GM21528 (cell line): ENCODE results near the gene RBPJ.

ENCODE experiments used
- ATAC-seq: cut with Tn5 transposase; IDR thresholded peaks from one replicate; pipeline ENCODE4 v1.9.1; 2021; ENCODE audit warnings: mild to moderate bottlenecking, moderate library complexity; ENCODE audit not compliant: unreplicated experiment, low FRiP score

RBPJ gene

DNA sequence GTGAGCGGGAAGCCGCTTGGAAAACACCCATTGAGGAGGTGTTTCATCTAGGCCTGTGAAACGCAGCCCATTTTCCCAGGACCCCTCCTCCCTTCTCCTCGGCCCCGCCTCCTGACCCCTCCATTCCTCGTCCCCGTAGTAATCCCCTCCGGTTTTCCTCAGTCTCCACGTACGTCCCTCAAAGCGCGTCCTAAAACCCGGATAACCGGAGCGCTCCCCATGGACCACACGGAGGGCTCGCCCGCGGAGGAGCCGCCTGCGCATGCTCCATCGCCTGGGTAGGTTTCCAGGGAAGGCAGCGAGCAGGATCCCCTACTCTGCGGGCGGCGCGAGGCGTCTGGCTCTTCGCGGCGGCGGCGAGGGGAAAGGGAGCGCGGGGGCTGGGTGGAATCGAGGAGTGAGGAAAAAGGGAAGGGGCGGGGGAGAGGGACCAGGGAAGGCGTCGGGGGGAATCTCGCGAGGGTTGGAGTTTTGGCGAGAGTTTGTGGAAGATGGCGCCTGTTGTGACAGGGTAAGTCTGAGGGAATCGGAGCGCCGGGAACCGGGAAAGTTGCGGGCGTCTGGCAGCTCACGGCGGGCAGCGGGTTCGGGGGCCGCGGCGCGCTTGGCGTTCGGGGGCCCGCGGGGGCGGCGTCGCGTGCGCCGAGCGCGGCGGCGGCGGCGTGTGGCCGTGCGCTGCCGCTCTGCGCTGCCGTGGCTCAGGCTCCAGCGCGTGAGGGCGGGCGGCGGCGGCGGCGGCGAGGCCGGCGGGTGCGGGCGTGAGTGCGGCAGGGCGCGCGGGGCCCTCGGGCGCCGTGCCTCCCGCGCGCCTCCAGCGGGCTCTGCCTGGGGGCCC, at the start of gene RBPJ:
TSS of gene RBPJ (plus strand) at position 477 of the 835 bp plus-strand sequence. CDS start at position 492, 15 bp downstream.
- peak; percentile 25 for ATAC-seq

DNA sequence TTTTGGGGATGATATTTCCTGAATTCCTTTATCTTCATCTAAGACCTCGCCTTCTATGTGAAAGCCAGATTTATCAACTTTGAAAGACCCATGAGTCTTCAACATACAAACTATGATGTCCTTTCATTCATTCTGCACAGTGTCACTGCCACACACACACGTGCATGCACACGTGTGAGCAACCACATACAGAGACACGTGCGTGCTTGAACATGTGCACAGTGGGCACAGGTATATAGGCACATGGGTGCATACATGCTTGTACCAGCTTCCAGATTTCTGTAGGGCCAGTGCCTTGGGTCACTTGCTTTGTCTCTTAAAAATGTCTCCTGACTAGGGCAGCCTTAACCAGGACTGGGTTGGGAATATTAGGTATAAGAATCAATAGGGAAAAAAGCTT, 49.1 kb upstream of the RBPJ start:
- ATAC-seq: no peak

DNA sequence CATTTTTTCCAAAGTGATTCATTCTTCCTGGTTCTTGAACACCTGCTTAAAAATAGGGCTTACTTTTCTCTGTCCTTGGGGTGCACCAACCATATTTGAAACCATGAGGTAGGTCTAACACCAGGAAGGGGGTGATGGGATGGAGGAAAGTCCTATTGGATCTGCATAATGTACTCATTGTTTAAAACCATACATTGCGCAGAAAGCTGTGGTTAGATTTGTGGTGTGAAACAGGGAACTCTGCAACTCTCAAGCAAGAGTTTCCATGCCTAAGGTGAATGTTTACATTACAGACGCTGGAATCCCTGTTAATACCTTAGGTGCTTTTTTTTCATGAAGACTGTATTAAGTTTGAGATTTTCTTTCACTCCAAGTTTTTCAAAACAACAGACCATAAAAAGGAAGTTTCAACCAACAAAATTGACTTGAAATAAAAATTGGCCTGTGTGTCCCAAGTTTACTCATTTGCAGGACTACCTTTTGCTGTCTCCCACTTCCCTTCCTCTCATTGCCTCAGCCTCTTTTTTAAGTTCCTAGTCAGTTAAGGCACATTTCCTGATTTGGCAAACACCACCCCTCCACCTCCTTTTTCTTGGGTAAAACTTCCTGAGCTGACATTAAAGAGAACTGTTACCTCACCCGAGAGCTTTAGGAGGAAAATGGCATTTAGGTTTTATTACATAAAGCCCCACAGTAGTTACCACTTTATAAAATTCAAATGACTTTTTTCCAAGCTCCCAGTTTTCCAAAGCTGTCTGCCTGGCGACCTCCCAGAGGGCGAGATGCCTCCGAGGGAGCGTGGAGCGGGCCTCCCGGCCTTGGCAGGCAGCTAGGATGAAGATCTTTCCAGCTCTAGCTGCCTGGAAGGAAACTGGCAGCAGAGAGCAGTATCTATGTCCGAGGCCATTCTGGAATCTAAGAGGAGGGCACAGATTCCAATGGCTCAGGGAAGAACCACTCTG, 47.9 kb upstream of the RBPJ start:
- ATAC-seq: no peak

DNA sequence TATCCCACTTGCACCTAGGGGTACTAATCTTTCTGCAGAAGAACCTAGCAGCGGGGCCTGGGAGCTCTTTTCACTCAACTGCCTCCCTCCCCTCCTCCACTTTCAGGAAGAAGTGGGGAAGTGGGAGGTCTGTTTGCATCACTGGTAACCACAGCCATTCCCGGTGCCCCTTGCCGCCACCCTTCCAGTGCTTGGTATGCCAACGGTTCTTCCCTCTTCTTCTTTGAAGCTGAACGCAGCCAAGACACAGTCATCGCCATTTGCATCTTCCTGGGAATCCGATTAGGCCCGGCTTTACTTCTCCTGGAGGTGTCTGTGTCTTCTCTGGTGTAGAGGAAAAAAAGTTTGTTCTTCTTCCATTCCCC, 47.2 kb upstream of the RBPJ start:
- no peak for ATAC-seq

DNA sequence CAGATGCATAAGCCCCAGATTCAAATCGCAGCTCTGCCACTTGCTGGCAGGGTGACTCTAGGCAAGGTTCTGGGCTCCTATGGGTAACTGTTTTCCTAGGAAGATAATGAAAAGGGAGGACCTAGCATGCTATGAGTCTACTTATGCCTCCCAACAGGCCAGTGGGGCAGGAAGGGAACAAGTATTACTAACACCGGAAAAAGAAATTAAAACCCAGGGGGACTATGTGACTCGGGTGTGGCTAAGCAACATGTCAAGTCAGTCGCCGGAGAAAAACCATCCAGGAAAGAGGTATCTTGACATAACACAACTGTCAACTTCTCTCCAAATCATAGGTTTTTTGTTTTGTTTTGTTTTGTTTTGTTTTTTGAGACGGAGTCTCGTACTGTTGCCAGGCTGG, 45.5 kb upstream of the RBPJ start:
- no peak for ATAC-seq

DNA sequence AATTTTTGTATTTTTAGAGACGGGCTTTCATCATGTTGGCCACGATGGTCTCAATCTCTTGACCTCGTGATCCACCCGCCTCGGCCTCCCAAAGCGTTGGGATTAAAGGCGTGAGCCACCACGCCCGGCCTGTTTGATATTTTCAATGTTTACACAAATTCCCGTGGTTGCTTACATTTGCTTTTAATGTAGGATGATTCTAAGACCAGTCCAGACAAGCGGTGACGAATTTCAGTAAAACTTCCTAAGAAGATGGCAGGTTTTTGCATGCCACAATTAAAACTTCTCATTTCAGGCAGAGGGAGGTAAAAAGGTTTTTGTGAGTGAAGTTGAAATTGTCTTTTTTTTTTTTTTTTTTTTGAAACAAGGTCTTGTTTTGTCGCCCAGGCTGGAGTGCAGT, 41.4 kb upstream of the RBPJ start:
- no peak for ATAC-seq

DNA sequence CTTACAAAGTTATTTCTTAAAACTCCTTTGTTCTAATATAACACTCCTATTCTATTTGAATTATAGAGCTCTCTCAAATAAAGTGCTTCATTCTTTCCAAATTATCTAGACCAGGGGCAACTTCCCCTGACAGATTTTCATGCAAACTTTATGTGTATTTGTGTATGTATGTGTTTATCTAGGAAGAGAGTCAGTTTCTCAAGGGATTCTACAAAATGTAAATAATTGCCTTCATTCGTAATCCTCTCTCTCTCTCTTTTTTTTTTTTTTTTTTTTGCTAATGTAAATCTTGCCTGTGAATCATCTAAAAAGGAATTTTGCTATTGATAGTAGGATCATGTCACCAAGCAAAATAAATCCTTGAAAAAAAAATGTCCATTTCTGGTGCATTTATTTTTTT, 38.9 kb upstream of the RBPJ start:
- ATAC-seq: no peak

DNA sequence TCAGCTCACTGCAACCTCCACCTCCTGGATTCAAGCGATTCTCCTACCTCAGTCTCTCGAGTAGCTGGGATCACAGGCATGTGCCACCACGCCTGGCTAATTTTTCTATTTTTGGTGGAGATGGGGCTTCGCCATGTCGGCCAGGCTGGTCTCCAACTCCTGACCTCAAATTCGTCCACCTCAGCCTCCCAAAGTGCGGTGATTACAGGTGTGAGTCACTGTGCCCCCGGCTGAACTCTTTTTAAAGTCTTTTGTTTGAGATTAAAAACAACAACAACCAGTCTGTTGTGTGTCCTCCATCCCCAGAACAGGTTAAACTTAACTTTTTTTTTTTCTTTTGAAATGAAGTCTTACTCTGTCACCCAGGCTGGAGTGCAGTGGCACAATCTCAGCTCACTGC, 36.3 kb upstream of the RBPJ start:
- ATAC-seq: no peak

DNA sequence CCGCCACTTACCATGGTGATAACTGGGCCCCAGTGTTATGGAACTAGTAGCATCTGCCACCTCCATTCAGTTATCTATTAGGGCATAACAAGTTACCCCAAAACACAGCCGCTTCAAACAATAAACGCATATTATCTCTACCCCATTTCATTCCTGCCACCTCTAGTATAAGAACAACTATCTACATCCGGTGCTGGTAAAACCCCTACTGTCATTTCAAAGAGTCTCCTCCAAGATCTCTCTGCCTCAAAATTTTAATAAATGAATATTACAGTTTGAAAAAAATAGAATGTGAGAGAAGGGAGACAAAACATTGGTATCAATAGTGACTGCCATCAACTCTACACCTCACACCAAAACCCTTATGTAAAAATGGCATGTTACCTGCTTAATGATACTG, 35.5 kb upstream of the RBPJ start:
- no peak for ATAC-seq

DNA sequence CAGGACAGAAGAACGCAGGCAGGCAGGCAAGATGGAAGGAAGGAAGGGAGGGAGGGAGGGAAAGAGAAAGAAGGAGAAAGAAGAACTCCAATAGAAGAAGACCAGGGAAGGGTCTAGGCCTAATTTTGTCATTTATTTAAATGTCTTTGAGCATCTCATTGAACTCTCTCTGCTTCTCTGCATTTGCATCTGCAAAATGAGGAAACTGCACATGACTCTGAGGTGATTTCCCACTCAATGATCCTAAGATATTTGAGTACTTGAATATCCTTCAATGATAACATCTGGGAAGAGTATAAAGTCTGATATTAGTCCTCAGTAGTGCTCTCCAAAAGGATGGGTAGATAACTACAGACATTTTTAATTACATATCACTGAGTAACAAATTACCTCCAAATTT, 33.1 kb upstream of the RBPJ start:
- ATAC-seq: no peak

DNA sequence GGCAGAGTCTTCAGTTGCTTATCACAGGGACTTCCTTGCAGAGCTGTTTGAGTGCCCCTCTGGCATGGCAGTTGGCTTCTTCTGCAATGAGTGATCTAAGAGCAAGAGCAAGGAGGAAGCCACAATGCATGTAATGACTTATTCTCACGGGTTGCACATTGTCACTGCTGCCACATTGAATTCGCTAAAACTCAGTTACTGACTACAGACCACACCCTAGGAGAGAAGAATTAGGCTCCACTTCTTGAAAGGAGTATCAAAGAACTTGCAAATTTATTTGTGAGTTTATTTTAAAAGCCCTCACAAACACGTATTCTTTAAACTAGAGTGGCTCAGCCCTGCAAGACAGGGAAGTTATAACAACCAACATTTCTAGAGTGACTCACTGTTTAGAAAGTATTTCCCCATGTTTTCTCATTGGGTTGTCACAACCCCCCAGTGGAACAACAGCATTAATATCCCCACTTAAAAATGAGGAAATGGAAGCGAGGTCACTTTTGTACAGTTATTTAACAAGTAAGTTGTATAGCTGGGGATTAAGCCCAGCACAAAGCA, 32.4 kb upstream of the RBPJ start:
- ATAC-seq: peak; percentile 69

DNA sequence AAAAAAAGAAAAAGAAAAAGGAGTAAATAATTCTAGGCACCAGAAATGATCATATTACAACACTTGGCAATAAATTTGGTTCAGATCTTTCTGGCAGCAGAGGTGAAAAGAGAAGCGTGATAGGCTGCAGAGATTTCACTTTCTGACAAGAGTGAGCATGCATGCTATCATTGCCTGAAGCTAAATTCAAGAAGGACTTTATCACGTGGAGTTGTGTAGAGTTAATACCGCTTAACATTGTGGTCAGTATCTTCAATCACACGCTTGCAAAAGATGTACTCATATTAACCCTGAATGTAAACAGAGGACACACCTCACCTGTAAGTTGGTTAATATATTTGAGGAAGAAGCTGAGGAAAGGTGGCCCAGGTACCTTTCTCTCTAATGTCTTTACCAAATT, 31.4 kb upstream of the RBPJ start:
- no peak for ATAC-seq

DNA sequence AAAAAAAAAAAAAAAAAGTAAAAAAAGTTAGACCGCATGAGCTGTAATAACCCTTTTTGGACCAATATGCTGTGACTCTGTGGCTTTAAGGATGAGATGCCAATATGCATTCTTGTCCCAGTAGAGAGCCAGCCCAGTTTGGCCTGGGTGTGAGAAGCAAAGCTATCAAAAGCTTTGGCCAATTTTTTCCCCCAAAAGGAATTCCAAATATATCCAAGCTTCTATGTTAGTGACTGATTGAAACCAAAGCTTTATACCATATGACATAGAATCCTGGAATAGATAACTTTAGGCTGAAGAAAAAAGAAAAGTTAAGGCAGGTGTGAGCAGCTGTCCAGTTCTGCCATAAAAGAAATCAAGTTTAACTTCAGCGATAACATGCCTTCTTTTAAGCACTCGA, 30.5 kb upstream of the RBPJ start:
- ATAC-seq: no peak

DNA sequence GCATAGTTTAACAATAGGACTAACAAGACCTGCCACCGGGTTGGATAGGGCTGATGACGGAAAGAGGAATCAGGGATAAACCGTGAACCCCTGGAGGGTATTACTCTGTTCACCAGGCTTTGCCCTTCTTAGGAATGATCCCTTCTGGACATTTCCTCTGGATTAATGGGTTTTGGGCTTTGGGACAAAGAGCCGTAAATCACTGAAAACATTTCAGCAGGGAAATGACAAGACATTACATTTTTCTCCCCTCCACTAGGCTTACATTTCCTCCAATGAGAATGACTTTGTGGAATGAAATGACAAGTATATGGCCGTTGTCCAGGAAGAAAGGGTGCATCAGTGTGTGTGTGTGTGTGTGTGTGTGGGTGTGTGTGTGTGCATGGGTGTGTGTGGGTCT, 25.9 kb upstream of the RBPJ start:
- ATAC-seq: no peak

DNA sequence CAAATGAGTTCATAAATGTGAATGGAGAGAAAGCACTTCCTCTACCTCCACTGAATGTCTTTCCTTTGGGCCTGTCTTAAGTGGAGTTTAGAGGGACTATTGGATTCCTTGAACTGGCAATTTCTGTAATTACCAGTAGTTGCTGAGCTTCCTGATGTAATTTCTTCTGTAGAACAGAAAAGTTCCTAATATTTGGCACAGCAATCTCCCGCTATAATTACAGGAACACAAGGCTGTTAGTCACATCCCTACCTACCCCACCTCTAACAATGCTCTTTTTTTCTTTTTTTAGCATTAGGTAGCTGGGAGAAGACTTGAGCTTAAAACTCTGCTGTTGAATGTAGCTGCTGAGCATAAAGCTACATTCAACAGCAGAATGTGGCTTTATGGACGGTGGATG, 24.8 kb upstream of the RBPJ start:
- no peak for ATAC-seq

DNA sequence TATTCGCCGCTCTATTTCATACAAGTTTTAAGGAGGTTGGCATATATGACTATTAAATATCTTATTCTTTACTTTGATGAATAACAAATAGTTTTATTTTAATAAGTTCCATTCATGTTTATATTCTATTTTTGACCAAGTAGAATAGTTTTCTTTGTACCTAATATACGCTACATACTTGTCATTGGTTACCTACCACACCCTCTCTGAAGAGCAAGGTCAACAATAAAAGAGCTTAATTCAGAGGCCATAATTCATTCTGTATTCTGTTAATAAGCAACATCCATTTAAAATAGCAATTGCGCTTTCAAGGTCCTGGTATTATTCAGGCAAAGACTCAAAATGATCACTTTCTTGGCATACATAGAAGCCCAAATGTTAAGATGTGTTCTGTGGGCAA, 24.3 kb upstream of the RBPJ start:
- ATAC-seq: no peak

DNA sequence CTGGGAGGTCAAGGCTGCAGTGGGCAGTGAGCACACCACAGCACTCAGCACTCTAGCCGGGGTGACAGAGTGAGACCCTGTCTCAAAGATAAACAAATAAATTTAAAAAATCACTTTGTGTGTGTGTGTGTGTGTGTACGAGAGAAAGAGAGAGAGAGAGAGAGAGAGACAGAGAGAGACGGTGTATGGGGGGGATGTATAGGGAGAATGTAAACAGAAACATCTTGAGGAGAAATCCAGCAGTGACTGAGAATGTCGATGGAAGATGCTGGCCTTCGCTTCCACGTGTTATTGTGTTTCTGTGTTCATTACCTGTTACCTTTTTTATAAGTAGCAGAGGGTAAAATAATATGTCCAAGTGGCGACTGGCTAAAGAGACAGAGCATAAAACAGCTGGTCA, 23.6 kb upstream of the RBPJ start:
- no peak for ATAC-seq

DNA sequence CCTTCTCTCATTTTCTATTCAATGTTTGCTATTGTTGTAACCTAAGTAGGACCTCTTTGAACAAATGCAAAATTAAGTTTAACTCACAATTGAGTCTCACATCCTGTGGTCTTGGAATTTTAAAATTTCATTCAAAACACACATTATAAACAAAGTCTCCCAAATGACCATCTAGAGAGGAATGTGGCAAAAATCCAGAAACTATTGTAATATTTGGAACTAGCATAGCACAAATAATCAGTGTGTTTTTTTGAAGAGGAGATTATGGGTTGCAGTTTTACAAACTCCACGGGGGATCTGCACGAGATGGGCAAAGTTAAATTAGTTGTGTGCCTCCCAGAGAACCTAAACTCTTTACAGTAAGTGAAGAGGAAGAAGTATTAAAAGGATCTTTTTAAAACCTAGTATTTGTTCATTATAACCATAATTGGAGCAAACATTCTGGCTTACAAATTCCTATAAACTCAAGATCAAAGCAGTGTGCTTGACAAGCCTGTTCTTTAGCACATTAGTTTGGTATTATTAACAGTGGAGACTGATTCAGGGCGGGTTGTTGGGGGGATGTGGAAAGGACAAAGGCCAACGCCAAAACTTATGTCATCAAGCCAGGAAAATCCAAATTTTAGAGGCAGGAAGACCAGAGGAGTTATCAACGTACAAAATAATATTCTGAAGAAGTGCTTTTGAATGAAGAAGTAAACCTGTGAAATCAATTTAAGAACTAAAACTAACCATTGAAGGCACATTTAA, 22.4 kb upstream of the RBPJ start:
- no peak for ATAC-seq

DNA sequence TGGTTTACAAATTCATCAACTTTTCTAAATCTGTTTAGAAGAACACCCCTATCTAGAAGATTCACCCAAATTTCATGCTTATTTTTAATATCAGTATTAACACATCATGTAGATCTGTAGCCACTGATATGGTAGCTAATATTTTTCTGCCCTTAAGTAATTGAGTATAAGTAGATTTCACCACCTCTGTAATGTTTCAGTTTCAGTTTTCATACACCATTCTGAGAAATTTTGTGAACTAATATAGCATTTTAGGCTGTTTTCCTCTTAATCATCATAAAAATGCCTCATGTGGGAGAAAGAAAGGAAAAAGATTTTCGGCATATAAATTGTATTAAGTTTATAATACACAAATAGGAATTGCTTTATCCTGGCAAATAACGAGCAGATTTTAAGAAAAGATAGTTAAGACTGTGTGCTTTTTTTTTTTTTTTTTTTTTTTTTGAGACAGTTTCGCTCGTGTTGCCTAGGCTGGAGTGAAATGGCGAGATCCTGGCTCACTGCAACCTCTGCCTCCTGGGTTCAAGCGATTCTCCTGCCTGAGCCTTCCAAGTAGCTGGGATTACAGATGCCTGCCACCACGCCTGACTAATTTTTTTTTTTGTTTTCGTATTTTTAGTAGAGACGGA, 21.4 kb upstream of the RBPJ start:
- peak; percentile 75 for ATAC-seq
